ENCODE measurements around the gene EP400. TPM values are rescaled to one million over a fixed set of nuclear protein-coding genes. Genes with fewer than 3 reads are reported as not detected.

The EP400 gene
- total and polyA plus RNA-seq, 9 of the 15 experiments (the other 6 are each of a cell fraction or from before 2014, with no cell fraction given) = 4.5 to 58.0 (median 7.0) TPM

- no peaks in the 10 kb centered on the region for H3K9me1 ChIP-seq (ENCODE audit: control insufficient read depth, insufficient read depth, low read length)
- no peaks in the 10 kb centered on the region for H3K27me3 ChIP-seq (ENCODE audit: control insufficient read depth in 2 of 2, insufficient read depth in 2 of 2, low read length in 2 of 2)
- FAIRE-seq (no peak), DNase-seq (ENCODE audit: extremely low read depth in 1 of 4, low spot score in 3 of 4) (no peak), ATAC-seq (no peak)
- POLR2A ChIA-PET = interaction anchor here (0.7 to 2.0 kb wide), 2 partner anchors 14 to 42 kb away, joined by 3 to 6 read pairs; partner anchors contain the start of gene PUS1
- no TSS peak for BruUV-seq (replicated peaks)
- intact Hi-C loops (cut with micrococcal nuclease) = no loop called here
- no peaks in the 10 kb centered on the region for H3K9me3 ChIP-seq (replicated peaks; ENCODE audit: control insufficient read depth, insufficient read depth, low read depth, low read length)
- WGBS (ENCODE audit: insufficient coverage, low coverage, missing lambda C conversion rate) = 98% methylated on average over 8 of the region's 8 CpGs
- H3K4me2 ChIP-seq (ENCODE audit: insufficient read depth, low read length) = no peak overlapping the region
- TF ChIP-seq FOXO4 (CRISPR knock-in tag; IDR thresholded peaks at IDR 0.05) (no peak), FIP1L1 (IDR thresholded peaks at IDR 0.05; ENCODE audit: low read depth, low read length, poor library complexity, severe bottlenecking) (no peak), ZNF197 (CRISPR knock-in tag; IDR thresholded peaks at IDR 0.05; ENCODE audit: low read depth) (no peak), USF1 (CRISPR knock-in tag; IDR thresholded peaks at IDR 0.05) (no peak), ZNF707 (CRISPR knock-in tag; conservative IDR thresholded peaks at IDR 0.05) (no peak), NR2C1 (IDR thresholded peaks at IDR 0.05) (no peak), NR2C1 (tag; IDR thresholded peaks at IDR 0.05) (no peak), BCLAF1 (IDR thresholded peaks at IDR 0.05; ENCODE audit: borderline replicate concordance in 1 of 2, control insufficient read depth in 1 of 2, low read depth in 2 of 2, low read length in 1 of 2) (no peak), ZNF253 (CRISPR knock-in tag; conservative IDR thresholded peaks at IDR 0.05) (no peak), NCOA1 (IDR thresholded peaks at IDR 0.05; ENCODE audit: low read depth) (no peak), JUN (IDR thresholded peaks at IDR 0.05; ENCODE audit: borderline replicate concordance, low read depth, low read length) (no peak), JUN (CRISPR knock-in tag; IDR thresholded peaks at IDR 0.05; ENCODE audit: borderline replicate concordance) (no peak)
- CTCF ChIA-PET (ENCODE audit: low intra/inter-chr PET ratio) = no interaction called here
- no peaks in the 10 kb centered on the region for H4K20me1 ChIP-seq (replicated peaks; ENCODE audit: control insufficient read depth, insufficient read depth, low read length)
- H3K79me2 ChIP-seq (ENCODE audit: control insufficient read depth, insufficient read depth, low read length) = peaks cover 4% of the 10 kb centered on the region; the same call in 2 of the 3 replicates
- in situ Hi-C loops (cut with MboI) = no loop called here
- H3K4me1 ChIP-seq (replicated peaks in 1 of 2; ENCODE audit: control insufficient read depth in 2 of 2, insufficient read depth in 2 of 2, low read length in 2 of 2) = peaks cover 10 to 29% of the 10 kb centered on the region in 2 experiments
- no peak overlapping the region for H3K4me3 ChIP-seq
- no peak overlapping the region for H3K27ac ChIP-seq (ENCODE audit: extremely low read depth, low read depth, low read length)
- H3K9ac ChIP-seq (ENCODE audit: insufficient read depth in 1 of 2, low read depth in 2 of 2, low read length in 2 of 2) = no peak overlapping the region
- no peak overlapping the region for H2AFZ ChIP-seq (ENCODE audit: low read depth, low read length)
- peaks cover 59% of the 10 kb centered on the region; the same call in 2 of the 3 replicates for H3K36me3 ChIP-seq (ENCODE audit: control insufficient read depth, insufficient read depth, low read length)
Observed at GRCh38 chr12:131943389-131943788, 6.4 kb upstream of the EP400 start.
